Lower leg skin (tissue), 3 donors: ENCODE results near the gene CCNA2.

Experiments used
- CTCF ChIP-seq, 3 donors: fragments of 450-650 bp; IDR thresholded peaks; one replicate each; pipeline ENCODE4 v1.5.1; 2016; ENCODE audit warnings: antibody characterized with exemption in 3 of 3, mild to moderate bottlenecking in 3 of 3, moderate library complexity in 2 of 3
- POLR2A ChIP-seq, 2 donors: fragments of 450-650 bp; IDR thresholded peaks; one replicate each; pipeline ENCODE4 v1.6.1; 2016 to 2017; ENCODE audit warnings: antibody characterized with exemption in 2 of 2, mild to moderate bottlenecking in 1 of 2, moderate library complexity in 1 of 2

GRCh38 chr4:121823505-121824170, at the start of gene CCNA2:
- TF ChIP-seq CTCF (IDR thresholded peaks at IDR 0.05) (no peak), POLR2A (IDR thresholded peaks at IDR 0.05) (no peak)
